ENCODE data around the gene PNLIPRP2. TPM values are rescaled to one million over a fixed set of nuclear protein-coding genes. Genes with fewer than 3 reads are reported as not detected.

PNLIPRP2 gene
- total RNA-seq, 1 donor from 2014 or later = 1.6 TPM

DNA sequence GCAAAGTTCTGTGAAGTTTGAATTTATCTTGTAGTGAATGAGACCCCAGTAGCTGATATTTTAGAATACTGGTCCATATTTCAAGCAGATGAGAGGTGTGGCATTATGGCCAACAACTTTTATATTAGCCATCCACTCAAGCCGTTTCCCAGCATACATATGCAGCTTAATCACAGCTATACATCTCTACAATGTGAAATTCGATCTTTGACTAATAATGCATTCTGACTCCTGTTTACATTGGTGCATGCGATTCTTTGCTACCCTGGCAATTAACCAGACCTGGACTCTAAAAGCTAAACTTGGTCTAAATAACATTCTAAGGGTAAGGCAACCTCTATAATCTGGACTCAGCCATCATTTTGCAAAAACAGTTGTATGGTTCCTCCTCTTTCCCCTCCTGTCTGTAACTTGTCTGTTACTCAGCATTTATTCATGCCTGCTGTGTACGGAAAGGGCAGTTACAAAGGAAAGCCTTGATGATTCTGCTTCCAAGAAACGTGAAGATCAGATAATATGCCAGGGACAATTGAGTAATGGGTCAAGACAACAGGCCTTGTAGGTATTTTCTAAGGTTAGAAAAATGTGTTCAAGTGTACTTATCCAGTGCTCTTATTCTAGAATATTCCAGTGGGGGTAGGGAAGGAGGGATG lies 50.6 kb downstream of the PNLIPRP2 start:
- Histone ChIP-seq H3K4me1 (peaks cover 10% of the 10 kb centered on the region), H3K27me3 (no peaks in the 10 kb centered on the region), H3K27ac (no peak overlapping the region), H2AFZ (replicated peaks) (no peak overlapping the region), H3K9me3 (ENCODE audit: low read depth) (no peaks in the 10 kb centered on the region), H3K36me3 (no peaks in the 10 kb centered on the region), H3K79me2 (ENCODE audit: low read depth) (no peaks in the 10 kb centered on the region), H3K4me2 (no peak overlapping the region), H4K20me1 (ENCODE audit: low read depth) (no peaks in the 10 kb centered on the region), H3K9ac (no peak overlapping the region), H3F3A (ENCODE audit: low read depth) (no peaks in the 10 kb centered on the region), H3K4me3 (no peak overlapping the region)
- no peak for DNase-seq (ENCODE audit: low spot score)
- H3K4me3 Mint-ChIP-seq = no peak overlapping the region
- no peak overlapping the region for H3K27ac Mint-ChIP-seq
- peaks cover 4% of the 10 kb centered on the region for H3K9me3 Mint-ChIP-seq
- peaks cover 14% of the 10 kb centered on the region for H3K4me1 Mint-ChIP-seq
- H3K36me3 Mint-ChIP-seq = no peaks in the 10 kb centered on the region
- H3K27me3 Mint-ChIP-seq (ENCODE audit: insufficient read depth, low read depth) = peaks cover 5% of the 10 kb centered on the region
- TF ChIP-seq EZH2phosphoT487 (IDR thresholded peaks at IDR 0.05) = no peak
- TF ChIP-seq, protein P1, sequence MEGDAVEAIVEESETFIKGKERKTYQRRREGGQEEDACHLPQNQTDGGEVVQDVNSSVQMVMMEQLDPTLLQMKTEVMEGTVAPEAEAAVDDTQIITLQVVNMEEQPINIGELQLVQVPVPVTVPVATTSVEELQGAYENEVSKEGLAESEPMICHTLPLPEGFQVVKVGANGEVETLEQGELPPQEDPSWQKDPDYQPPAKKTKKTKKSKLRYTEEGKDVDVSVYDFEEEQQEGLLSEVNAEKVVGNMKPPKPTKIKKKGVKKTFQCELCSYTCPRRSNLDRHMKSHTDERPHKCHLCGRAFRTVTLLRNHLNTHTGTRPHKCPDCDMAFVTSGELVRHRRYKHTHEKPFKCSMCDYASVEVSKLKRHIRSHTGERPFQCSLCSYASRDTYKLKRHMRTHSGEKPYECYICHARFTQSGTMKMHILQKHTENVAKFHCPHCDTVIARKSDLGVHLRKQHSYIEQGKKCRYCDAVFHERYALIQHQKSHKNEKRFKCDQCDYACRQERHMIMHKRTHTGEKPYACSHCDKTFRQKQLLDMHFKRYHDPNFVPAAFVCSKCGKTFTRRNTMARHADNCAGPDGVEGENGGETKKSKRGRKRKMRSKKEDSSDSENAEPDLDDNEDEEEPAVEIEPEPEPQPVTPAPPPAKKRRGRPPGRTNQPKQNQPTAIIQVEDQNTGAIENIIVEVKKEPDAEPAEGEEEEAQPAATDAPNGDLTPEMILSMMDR (IDR thresholded peaks at IDR 0.05) = no peak
- no peak for TF ChIP-seq EZH2 (IDR thresholded peaks at IDR 0.05)

DNA sequence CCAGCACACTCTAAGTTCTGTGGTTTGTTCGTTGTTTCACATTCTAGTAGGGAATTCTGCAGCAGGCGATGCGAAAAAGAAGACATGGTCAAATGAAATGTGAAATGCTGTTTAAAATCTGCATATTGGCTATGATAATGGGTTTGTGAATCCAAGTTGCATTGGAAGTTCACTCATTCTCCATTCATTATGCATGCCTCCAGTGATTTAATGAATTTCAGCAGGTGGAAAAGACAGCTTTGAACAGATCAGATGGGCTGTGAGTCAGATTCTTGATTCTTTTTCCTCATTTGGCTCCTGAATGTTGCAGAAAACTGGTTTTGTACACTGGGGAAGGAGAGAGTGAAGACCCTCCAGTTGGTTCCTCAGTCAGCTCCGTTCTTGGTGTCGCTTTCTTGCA lies 52.1 kb downstream of the PNLIPRP2 start:
- no peaks in the 10 kb centered on the region for H3K27me3 ChIP-seq
- no peaks in the 10 kb centered on the region for H3F3A ChIP-seq (ENCODE audit: low read depth)
- no peak overlapping the region for H3K4me2 ChIP-seq
- H2AFZ ChIP-seq (replicated peaks) = no peak overlapping the region
- Mint-ChIP-seq H3K4me3 (no peak overlapping the region), H3K27ac (no peak overlapping the region), H3K4me1 (peaks cover 14% of the 10 kb centered on the region), H3K36me3 (no peaks in the 10 kb centered on the region), H3K9me3 (no peaks in the 10 kb centered on the region), H3K27me3 (ENCODE audit: insufficient read depth, low read depth) (peaks cover 7% of the 10 kb centered on the region)
- H3K9ac ChIP-seq = no peak overlapping the region
- no peak overlapping the region for H3K27ac ChIP-seq
- no peaks in the 10 kb centered on the region for H3K79me2 ChIP-seq (ENCODE audit: low read depth)
- no peak for TF ChIP-seq EZH2phosphoT487 (IDR thresholded peaks at IDR 0.05)
- TF ChIP-seq EZH2 (IDR thresholded peaks at IDR 0.05) = no peak
- TF ChIP-seq, protein P1 (IDR thresholded peaks at IDR 0.05) = no peak
- DNase-seq (ENCODE audit: low spot score) = no peak
- H3K36me3 ChIP-seq = no peaks in the 10 kb centered on the region
- H3K4me1 ChIP-seq = peaks cover 10% of the 10 kb centered on the region
- no peaks in the 10 kb centered on the region for H4K20me1 ChIP-seq (ENCODE audit: low read depth)
- no peaks in the 10 kb centered on the region for H3K9me3 ChIP-seq (ENCODE audit: low read depth)
- H3K4me3 ChIP-seq = no peak overlapping the region

DNA sequence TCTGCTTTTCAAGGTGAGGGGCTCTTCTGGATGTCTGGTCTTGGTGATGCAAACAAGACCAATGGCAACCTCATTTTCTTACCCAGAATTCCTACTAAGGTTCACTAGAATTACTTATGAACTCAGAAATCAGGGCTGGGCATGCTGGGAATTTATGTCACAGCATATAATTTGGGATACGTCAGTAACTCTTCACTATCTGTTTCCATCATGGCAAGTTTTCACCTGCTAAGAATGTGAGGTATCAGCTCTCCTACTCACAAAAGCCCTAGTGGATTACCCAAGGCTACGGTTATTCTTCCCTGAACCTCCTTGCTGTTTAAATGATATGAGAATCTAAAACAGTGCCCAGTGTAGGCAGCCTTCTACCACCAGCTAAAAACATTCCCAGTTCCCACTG lies 53.1 kb downstream of the PNLIPRP2 start:
- Mint-ChIP-seq H3K4me3 (no peak overlapping the region), H3K27me3 (ENCODE audit: insufficient read depth, low read depth) (peaks cover 5% of the 10 kb centered on the region), H3K4me1 (peaks cover 14% of the 10 kb centered on the region), H3K27ac (no peak overlapping the region), H3K36me3 (no peaks in the 10 kb centered on the region), H3K9me3 (no peaks in the 10 kb centered on the region)
- H3K27ac ChIP-seq = no peak overlapping the region
- H3K36me3 ChIP-seq = no peaks in the 10 kb centered on the region
- H3K4me3 ChIP-seq = no peak overlapping the region
- H3K79me2 ChIP-seq (ENCODE audit: low read depth) = no peaks in the 10 kb centered on the region
- TF ChIP-seq EZH2 (IDR thresholded peaks at IDR 0.05) (no peak), EZH2phosphoT487 (IDR thresholded peaks at IDR 0.05) (no peak)
- TF ChIP-seq, protein P1 (IDR thresholded peaks at IDR 0.05) = no peak
- H3F3A ChIP-seq (ENCODE audit: low read depth) = no peaks in the 10 kb centered on the region
- no peak overlapping the region for H3K4me2 ChIP-seq
- no peak overlapping the region for H2AFZ ChIP-seq (replicated peaks)
- no peaks in the 10 kb centered on the region for H3K27me3 ChIP-seq
- H3K9me3 ChIP-seq (ENCODE audit: low read depth) = no peaks in the 10 kb centered on the region
- no peaks in the 10 kb centered on the region for H4K20me1 ChIP-seq (ENCODE audit: low read depth)
- H3K9ac ChIP-seq = no peak overlapping the region
- peaks cover 10% of the 10 kb centered on the region for H3K4me1 ChIP-seq
- no peak for DNase-seq (ENCODE audit: low spot score)
